Thoracic aorta (tissue), 2 donors: ENCODE measurements around the gene RBPJL. TPM values are rescaled to one million over a fixed set of nuclear protein-coding genes. Genes with fewer than 3 reads are reported as not detected.
A peak's percentile ranks its signal among the peaks of the same experiment; 100 is the strongest.

Experiments
- ATAC-seq: fragments of 150-250 bp; one replicate; pipeline ENCODE4 v1.8.0; 2017; ENCODE audit warnings: low read depth; ENCODE audit not compliant: insufficient number of reproducible peaks, low FRiP score
- DNase-seq: peaks from one replicate; pipeline ENCODE4 v3.0.0-alpha.2; 2020; ENCODE audit warnings: low spot score
- H3K27ac ChIP-seq, 2 donors: fragments of 200-600 bp; sonication (generic); 1 replicate in 1 of 2; 2 replicates in 1 of 2; pipeline ENCODE4 v1.5.1; 2016; ENCODE audit warnings: mild to moderate bottlenecking in 2 of 2, moderate library complexity in 2 of 2
- H3K27me3 ChIP-seq: fragments of 200-600 bp; sonication (generic); replicated peaks from 2 replicates; pipeline ENCODE4 v1.6.0; 2016; ENCODE audit warnings: mild to moderate bottlenecking; ENCODE audit not compliant: insufficient read depth
- H3K36me3 ChIP-seq: fragments of 200-600 bp; sonication (generic); one replicate; pipeline ENCODE4 v1.5.1; 2016
- H3K4me1 ChIP-seq, 2 donors: fragments of 200-600 bp; sonication (generic); 1 replicate in 1 of 2; 2 replicates in 1 of 2; pipeline versions ENCODE4 v1.5.1 to v1.6.0; 2016; ENCODE audit warnings: low read depth in 2 of 2, mild to moderate bottlenecking in 1 of 2; ENCODE audit not compliant: control insufficient read depth in 1 of 2
- H3K4me3 ChIP-seq: fragments of 200-600 bp; sonication (generic); 2 replicates; pipeline ENCODE4 v1.5.1; 2016; ENCODE audit warnings: mild to moderate bottlenecking
- H3K9me3 ChIP-seq: fragments of 200-600 bp; sonication (generic); 2 replicates; pipeline ENCODE4 v1.5.1; 2016
- total RNA-seq, 2 donors: library from RNA; depleted of rRNA; stranded (reverse); fragments of >200 nt; gene quantifications; one replicate each; pipeline versions ENCODE4 v1.1.0 to v1.2.3, GENCODE V29; 2016
- TF ChIP-seq, protein P1 (sequence below): fragments of 200-600 bp; sonication (generic); IDR thresholded peaks from one replicate; pipeline ENCODE4 v1.5.1; 2019; ENCODE audit warnings: antibody characterized with exemption

RBPJL gene
- total RNA-seq, 2 donors from 2014 or later = not detected

DNA sequence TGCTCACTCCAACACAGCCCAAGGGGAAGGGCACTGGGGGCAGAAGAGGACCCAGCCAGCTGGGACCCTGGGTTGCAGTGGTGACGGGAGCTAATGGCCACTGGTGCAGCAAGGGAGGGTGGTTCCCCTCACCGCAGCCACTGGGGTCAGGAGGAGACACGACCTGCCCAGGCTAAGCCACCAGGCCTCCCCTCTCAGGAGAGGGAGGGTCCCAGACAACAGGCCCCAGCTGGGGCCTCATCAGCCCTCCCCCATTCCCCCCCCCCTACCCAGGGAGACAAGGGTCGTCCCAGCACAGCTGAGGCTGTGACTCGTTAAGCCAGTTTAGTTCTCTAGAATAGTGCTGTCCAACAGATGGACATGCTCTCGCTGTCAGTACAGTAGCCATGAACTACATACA lies 18.7 kb downstream of the RBPJL start:
- no peak for ATAC-seq

DNA sequence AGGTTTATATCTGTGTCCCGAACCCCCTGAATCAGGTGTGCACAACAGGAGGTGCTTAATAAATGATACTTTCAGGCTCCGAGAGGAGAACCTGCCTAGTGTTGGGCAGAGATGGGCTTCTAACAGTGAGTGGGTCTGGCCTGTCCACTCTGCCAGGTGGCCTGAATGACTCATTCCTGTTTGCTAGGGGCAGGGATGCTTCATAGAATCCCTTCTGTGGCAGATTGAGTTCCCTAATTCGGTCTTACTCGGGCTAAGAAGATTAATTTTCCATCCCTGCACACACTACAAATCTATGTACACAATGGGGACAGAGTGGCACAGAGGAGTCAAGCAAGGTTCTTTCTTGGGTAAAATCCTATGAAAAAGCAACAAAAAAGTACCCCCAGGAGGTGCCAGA lies 21.8 kb downstream of the RBPJL start:
- TF ChIP-seq, protein P1, sequence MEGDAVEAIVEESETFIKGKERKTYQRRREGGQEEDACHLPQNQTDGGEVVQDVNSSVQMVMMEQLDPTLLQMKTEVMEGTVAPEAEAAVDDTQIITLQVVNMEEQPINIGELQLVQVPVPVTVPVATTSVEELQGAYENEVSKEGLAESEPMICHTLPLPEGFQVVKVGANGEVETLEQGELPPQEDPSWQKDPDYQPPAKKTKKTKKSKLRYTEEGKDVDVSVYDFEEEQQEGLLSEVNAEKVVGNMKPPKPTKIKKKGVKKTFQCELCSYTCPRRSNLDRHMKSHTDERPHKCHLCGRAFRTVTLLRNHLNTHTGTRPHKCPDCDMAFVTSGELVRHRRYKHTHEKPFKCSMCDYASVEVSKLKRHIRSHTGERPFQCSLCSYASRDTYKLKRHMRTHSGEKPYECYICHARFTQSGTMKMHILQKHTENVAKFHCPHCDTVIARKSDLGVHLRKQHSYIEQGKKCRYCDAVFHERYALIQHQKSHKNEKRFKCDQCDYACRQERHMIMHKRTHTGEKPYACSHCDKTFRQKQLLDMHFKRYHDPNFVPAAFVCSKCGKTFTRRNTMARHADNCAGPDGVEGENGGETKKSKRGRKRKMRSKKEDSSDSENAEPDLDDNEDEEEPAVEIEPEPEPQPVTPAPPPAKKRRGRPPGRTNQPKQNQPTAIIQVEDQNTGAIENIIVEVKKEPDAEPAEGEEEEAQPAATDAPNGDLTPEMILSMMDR = no peak
- Histone ChIP-seq H3K4me1 (no peaks in the 10 kb centered on the region), H3K9me3 (no peaks in the 10 kb centered on the region), H3K27me3 (no peaks in the 10 kb centered on the region), H3K36me3 (peaks cover 61% of the 10 kb centered on the region), H3K4me3 (no peak overlapping the region), H3K27ac (no peak overlapping the region)
- DNase-seq = no peak
- ATAC-seq = no peak

More for the DNA sequence above, 18.7 kb downstream of the RBPJL start:
- H3K4me1 ChIP-seq = no peaks in the 10 kb centered on the region
- no peak overlapping the region for H3K4me3 ChIP-seq
- H3K27me3 ChIP-seq = no peaks in the 10 kb centered on the region
- no peak for DNase-seq
- no peak overlapping the region for H3K27ac ChIP-seq
- H3K36me3 ChIP-seq = peaks cover 34% of the 10 kb centered on the region
- no peaks in the 10 kb centered on the region for H3K9me3 ChIP-seq
- TF ChIP-seq, protein P1 = no peak

DNA sequence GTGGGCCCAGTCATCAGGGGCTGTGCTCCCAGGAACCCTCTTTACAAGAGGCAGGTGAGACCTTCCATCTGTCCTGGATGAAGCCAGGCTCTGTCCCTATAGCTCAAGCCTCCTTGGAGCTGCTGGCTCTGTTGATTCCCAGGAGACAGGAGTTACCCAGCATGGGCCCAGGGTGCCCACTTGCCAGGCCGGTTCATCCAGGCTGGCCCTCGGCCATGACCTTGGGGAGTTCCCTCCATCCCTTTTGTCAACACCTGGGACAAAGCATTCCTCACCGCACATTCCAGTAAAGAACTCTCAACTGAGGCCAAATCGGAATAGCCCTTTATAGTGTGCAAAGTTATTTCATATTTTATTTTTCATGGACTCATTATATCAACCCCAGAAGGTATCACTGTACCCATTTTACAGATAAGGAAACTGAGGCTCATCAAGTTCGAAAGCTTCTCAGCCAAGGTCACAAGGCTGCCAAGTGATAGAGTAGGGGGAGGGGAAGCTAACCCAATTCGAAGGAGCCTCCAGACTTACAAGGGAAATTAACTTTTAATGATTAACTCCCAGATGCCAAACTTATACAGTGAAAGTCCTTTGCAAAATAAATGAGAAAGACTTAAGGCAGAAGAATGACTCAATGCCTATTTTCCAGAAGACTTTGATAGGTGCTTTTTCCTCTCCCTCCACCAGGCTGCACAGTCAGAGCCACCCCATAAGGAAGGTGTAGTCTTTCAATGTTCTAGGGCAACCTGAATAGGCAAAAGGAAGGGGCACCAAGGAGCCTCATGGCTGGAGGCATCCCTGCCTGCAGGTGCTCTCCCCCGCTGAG lies 23.1 kb downstream of the RBPJL start:
- peaks cover 64% of the 10 kb centered on the region for H3K36me3 ChIP-seq
- no peak overlapping the region for H3K4me3 ChIP-seq
- ATAC-seq = no peak
- H3K9me3 ChIP-seq = no peaks in the 10 kb centered on the region
- H3K27ac ChIP-seq = no peak overlapping the region
- TF ChIP-seq, protein P1 = no peak
- H3K27me3 ChIP-seq = no peaks in the 10 kb centered on the region
- H3K4me1 ChIP-seq = no peaks in the 10 kb centered on the region
- no peak for DNase-seq

DNA sequence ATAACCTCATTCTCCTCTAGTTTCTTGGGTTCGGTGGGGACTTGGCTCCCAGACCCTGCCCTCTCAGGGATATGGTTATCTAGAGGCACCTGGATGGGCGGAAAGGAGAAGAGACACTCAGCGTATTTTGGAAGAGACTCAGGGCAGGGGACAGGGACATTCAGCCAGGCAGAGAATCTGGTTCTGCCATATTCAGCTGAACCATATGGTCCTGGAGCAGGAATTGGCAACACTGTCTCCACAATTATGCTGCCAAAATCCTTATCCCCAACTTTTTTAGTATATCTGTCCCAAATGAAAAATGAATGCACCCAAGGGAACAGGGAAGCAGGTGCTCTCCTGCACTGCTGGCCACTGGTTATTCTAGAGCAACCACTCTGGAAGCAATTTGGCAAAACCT lies 23.8 kb downstream of the RBPJL start:
- Histone ChIP-seq H3K4me3 (no peak overlapping the region), H3K4me1 (peaks cover 0 to under 1% of the 10 kb centered on the region in 2 donors), H3K27me3 (no peaks in the 10 kb centered on the region), H3K9me3 (no peaks in the 10 kb centered on the region), H3K27ac (no peak overlapping the region), H3K36me3 (peaks cover 67% of the 10 kb centered on the region)
- ATAC-seq (no peak), DNase-seq (no peak)
- TF ChIP-seq, protein P1 = no peak

DNA sequence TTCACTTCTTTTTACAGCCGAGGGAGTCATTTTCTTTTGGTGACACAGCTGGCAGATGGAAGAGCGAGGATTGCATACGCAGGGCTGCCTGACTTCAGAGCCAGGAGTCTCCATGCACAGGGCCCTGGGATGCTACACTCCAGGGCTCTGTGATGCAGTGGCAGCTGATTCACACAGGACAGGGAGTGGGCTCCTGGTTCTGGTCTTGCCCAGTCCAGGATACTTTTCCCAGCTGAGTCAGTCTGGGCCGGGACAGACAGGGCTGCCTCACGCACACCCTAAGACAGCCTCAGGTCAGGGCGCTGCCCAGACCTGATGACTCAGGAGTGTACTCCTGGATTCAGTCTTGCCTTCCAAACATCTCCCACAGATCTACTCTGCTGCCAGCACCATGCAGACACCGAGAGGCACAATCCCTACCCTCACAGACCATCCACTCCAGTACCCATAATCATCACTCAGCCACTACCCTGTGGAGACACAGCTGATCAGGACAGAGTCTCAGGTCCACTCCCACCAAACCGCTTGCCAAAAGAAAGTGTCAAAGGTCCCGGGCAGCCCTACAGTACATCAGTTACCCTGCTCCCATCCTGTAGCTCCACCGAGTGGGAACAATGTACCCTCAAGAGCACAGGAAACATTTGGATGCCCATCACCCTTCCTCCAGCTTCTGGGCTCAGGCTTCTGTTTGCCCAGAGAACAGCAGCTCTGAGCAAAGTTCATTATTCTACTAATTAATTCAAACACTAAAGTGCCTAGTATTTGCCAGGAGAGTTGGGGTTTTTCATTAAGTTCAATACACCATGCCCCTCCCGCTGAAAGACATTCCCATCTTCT lies 30.1 kb downstream of the RBPJL start:
- DNase-seq = peak; percentile 57
- Histone ChIP-seq H3K4me3 (peak overlapping the region; percentile 47), H3K27me3 (no peaks in the 10 kb centered on the region), H3K9me3 (no peaks in the 10 kb centered on the region), H3K36me3 (peaks cover 19% of the 10 kb centered on the region), H3K27ac (peak overlapping the region; percentile 93 to 94), H3K4me1 (peaks cover 39 to 63% of the 10 kb centered on the region in 2 donors)
- TF ChIP-seq, protein P1 = no peak
- ATAC-seq = peak; percentile 52
